T47D (cell line): ENCODE results near the gene CCDC152.
"Not testable (repeated sequence)": the region's sequence is repeated elsewhere in the genome, so short reads cannot be mapped to it uniquely, and the experiment has no call there.

Experiments
- DNase-seq, 2 experiments: peaks; one replicate each; pipeline versions ENCODE4 v3.0.0 to v3.0.0-alpha.2; 2011 to 2012; ENCODE audit warnings: low read depth in 1 of 2, low spot score in 1 of 2
- JUND ChIP-seq: IDR thresholded peaks from 2 replicates; pipeline ENCODE4 v1.6.1; 2012; ENCODE audit warnings: low read depth
- in situ Hi-C: cut with HindIII; loops from 2 replicates; pipeline ENCODE4 v1.10.0; 2016; ENCODE audit warnings: low sequenced_read_pairs, low pct_unique_long_range_greater_than_20kb

Gene CCDC152

DNA sequence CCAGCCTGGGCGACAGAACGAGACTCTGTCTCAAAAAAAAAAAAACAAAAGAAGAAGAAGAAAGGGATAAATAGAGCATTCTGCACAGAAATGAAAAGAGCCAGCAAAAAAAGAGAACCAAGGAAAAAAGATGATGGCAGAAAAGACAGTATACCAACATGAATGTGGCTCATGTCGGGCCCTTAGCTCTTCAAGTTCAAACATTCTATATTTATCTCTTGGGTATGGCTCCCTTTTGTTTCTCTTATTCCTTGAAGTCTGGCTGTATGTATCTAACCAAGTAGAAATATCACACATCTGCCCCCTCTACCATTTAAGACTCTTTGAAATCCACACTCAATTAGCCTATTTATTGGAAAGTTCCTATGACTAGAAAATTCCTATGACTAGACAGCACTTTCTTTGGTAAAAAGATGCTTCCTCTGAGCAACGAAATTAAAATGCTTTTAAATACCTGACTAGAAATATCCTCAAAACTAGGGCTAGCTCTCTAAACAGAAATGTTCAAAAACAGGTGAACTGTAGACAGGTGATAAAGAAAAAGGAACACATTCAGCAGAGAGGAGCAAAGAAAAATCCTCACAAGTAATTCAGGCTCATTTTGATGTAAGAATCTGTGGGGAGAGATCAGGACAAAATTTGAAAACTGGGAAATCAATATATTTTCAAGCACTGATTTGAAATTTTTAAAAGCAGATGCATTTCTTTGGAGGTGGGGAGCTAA is 52.4 kb downstream of the CCDC152 start:
- no peak for TF ChIP-seq JUND
- DNase-seq = no peak
- in situ Hi-C loops = no loop called here

DNA sequence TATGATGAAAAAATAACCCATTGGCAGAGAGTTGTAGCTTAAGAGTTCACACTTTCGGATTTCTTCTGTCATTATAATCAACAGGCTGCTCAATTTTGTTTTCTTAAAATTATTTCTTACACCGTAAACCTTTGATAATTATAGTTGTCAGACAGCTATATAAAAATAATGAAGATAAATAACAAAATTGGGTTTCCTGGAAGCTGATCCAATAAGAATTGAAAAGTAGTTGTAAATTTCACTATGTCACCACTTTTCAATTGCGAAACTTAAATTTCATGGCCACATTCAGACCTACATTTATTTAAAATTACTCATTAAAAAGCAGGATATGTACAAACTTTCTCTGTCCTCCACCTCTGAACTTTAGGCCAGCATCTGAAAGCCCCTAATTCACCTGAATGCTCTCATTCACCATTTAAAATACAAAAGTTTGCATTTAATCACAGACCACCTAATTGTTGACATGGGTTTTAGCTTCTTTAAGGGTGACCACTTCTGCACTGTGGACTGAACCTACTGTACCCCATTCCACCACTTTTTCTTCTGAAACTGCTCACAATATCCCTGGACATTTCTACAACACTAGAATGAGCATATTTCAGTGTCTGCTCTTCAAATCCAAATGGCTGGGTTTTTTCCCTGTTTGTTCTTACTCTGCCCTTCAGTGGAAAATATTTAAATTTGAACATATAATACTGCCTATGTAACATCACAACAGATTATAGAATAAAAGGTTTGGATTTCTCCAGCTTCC is 54.4 kb downstream of the CCDC152 start:
- DNase-seq = no peak
- no peak for TF ChIP-seq JUND
- in situ Hi-C loops = no loop called here

DNA sequence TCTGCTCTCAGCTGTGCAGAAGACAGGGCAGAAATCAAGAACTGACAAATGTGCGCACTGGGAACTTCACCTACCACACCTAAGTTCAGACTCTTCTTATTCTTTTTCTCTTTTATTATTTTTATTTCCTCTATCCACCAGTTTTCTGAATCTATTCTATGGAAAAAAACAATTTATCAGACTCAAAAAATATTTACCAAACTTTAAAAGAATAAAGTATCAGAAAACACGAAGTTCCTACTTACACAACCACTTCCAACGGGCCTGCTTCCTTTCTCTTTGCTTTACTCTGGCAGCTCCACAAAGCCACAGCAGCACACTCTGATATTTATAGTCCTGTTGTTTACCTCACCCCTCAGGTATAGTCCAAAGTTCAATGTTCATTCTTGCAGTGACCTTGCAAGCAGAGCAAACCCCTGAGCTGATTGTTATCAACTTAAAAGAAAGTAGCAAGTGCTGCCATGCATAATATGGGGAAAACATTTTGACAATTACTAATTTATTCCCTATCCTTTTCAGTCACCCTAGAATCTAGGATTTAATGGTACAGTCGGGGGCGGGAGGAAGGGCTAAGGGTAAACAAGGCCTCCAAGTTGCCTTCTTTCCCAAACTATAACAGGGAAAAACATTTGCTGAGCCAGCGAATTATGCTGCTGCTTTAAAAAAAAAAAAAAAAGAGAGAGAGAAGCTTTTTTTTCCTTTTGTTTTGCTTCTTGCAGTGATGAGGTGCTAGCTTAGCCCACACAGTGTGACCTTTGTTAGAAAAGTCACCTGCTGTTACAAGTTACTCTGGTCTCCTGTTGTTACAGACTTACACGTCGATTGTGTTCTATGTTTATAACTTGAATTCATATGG is 55.2 kb downstream of the CCDC152 start, which contains the start of gene SELENOP:
TSS of gene SELENOP (minus strand) at position 302 of the 856 bp plus-strand sequence. CDS start 3,539 bp downstream, outside the sequence.
- in situ Hi-C loops = no loop called here

DNA sequence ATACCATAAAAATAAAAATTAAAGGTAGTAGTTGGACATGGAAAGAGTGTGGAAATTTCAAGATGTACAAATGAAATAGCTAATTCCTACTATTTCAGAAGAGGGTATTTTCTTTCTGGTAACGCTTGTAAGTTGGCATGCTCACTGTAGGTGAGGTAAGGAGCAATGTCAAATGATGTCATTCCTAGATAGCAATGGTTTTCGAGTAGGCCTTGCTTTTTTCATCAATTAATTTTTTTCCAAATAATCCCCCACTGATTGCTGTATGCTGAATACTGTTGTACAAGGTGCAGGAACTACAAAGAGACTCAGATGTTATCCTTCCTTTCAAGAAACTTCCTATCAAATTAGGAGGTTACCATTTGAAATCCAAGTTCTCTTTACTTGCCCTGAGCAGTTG is 56.0 kb downstream of the CCDC152 start:
- no peak for DNase-seq
- no peak for TF ChIP-seq JUND
- in situ Hi-C loops = no loop called here

More for the DNA sequence above, 55.2 kb downstream of the CCDC152 start, which contains the start of gene SELENOP:
- DNase-seq = peak; percentile 61 to 96
- peak; percentile 76 for TF ChIP-seq JUND

DNA sequence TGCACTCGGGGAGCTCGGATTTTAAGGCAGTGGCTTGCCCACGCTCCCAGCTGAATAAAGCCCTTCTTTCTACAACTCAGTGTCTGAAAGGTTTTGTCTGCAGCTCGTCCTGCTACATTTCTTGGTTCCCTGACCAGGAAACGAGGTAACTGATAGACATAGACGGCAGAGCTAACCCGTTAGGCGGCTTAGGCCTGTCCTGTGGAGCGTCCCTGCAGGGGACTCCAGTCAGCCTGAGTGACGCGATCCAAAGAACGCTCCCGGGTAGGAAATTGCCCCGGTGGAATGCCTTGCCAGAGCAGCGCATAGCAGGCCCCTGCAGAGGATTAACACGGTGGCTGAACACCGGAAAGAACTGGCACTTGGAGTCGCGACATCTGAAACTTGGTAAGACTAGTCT is 56.9 kb downstream of the CCDC152 start:
- TF ChIP-seq JUND = no peak
- DNase-seq = no peak
- in situ Hi-C loops = no loop called here

DNA sequence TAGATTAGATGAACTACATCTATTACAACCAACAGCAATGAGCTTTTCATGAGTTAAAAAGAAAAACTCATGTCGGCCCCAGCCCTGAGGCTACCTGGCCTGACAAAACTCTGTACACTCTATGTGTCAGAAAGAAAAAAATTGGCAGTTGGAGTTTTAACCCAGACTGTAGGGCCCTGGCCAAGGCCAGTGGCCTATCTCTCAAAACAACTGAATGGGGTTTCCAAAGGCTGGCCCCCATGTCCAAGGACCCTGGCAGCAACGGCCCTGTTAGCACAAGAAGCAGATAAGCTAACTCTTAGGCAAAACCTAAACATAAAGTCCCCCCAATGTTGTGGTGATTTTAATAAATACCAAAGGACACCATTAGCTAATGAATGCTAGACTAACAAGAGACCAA is 59.9 kb downstream of the CCDC152 start:
- DNase-seq, in situ Hi-C loops: not testable (repeated sequence)

DNA sequence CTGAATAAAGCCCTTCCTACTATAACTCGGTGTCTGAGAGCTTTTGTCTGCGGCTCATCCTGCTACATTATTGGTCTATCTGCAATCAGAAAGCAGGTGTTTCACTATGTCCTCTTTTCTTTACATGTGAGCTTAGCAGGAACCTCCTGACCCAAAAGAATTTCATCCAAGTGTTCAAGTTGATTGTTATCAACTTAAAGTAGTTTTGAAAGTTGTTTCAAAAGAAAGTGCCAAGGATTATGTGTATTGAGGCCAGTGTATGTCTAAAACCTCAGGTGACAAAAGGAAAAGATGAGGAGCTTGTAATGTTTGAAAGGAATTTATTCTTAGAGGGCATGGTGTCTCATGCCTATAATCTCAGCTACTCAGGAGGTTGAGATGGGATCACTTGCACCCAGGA is 63.1 kb downstream of the CCDC152 start:
- DNase-seq = peak in 1 of 2 experiments; percentile 30
- in situ Hi-C loops = no loop called here
- TF ChIP-seq JUND = no peak

DNA sequence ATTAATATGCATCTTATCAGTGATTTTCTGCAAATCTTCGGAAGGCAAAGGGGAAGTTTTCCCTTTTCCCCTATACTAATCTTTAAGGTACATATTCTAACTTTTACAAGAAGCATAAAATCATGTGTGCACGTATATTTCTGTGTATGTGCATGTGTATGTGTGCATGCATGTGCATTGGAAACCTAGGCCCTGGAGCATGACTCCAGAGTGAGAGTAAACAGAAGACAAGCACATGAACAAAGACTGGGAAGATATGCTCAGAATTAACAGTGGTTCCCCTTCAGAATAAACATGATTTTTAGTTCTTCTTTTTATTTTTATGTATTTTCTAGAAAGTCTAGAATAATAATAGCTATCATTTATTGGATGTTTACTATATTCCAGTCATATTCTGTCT is 65.9 kb downstream of the CCDC152 start:
- TF ChIP-seq JUND = no peak
- no peak for DNase-seq
- in situ Hi-C loops = no loop called here

DNA sequence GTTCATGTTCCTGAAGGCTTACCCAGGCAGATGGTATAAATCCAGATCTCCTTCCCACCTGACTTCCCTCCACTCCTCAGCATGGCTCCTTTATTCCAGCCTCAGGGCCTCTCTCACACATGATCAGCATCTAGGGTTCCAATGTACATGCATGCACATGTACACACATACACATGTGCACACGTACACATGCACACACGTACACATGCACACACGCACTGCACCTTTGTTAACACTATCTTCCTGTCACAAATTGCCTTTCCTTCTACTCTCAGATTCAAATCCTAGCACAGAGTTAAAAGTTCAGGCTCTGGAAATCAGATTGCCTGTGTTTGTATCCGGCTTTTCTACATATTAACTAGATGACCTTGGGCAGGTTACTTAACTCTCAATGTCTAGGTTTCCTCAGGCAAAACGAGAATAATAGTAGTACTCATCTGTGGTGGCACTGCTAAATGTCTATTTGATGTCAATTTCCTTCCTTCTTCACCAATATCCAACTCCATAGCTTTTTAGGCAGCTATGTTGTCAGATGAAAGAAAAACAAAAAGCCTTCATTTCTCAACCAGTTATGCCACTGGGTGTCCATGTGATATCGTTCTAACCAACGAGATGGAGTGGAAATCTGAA is 67.8 kb downstream of the CCDC152 start:
- no peak for DNase-seq

DNA sequence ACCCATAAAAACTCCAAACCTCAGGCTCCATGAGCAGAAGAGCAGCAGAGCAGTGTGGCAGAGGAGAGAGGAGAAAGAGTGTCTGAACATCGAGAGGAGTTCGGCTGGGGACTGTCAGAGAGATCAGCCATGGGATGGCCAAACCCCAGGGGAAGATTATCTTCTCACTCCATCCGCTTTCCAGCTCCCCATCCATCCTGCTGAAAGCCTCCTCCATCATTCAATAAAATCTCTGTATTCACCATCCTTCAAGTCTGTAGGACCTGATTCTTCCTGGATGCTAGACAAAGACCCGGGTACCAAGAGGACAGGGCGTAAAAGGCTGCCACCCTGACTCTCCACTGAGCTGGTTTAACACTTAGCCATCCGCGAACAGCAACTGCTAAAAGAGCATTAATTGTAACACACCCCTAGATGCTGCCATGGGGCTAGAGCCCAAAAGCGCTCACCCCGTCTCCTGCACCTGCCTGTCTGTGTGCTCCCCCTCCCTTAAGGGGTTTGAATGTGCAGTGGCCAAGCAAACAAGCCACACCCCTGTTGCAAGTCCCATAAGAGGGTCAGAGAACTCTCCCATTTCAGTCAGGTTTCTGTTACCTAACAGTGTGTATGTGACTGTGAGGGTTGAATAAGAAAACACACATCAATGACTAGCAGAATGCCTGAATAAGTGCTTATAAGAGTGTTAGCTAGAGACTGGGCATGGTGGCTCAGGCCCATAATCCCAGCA is 69.0 kb downstream of the CCDC152 start:
- in situ Hi-C loops = no loop called here
- TF ChIP-seq JUND = no peak
- DNase-seq = no peak

More for the DNA sequence above, 67.8 kb downstream of the CCDC152 start:
- in situ Hi-C loops = no loop called here
- no peak for TF ChIP-seq JUND

DNA sequence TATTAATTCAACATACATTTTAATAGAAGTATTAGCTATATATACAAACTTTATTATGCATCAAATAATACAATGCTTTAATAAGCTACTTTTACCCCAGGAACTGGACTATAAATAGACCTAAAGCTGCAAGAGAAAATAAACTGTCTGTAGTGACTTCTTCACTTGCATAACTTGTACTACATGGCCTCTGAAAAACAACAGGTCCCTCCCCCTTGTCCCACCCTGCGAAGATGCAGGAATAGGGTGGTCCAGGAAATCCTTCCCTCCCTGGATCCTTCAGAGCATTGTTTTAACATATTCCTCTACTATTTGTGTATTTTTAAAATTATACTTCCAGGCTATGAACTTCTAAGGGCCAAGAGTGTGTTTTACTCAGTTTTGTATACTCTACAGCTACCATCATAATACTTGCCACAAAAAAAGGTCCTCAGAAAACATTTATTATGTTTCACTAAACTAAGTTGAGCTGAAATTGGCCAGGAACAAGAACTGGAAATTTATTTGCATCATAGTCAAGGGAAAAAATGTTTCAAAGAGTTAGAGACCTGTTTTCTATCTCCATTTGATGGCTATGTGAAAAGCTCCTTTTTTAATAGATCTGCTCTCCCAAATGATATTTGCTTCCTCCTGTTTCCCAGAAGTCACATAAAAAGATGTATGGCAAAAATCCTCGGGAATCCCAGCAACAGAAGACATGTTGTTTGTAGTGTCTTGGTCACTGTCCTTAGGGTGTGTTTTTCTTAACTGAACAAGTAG is 70.3 kb downstream of the CCDC152 start:
- TF ChIP-seq JUND = no peak
- DNase-seq = no peak
- in situ Hi-C loops = no loop called here
